Measurements from ENCODE around the gene GALNT2. TPM values are rescaled to one million over a fixed set of nuclear protein-coding genes. Genes with fewer than 3 reads are reported as not detected.

The GALNT2 gene
- total and polyA plus RNA-seq, 2 of the 13 experiments (the other 11 are each of a cell fraction or from before 2014, with no cell fraction given) = 39.3 to 39.6 TPM

- Histone ChIP-seq H4K20me1 (ENCODE audit: insufficient read depth, low read length) (no peaks in the 10 kb centered on the region), H3K79me2 (ENCODE audit: insufficient read depth, low read length) (peaks cover 14% of the 10 kb centered on the region), H3K4me3 (replicated peaks in 1 of 3; ENCODE audit: insufficient read depth in 1 of 3, low read depth in 2 of 3, low read length in 3 of 3) (no peak overlapping the region), H3K27me3 (ENCODE audit: control insufficient read depth in 1 of 2, insufficient read depth in 2 of 2, low read length in 2 of 2) (no peaks in the 10 kb centered on the region), H3K4me2 (ENCODE audit: low read depth, low read length) (no peak overlapping the region), H3K9me3 (ENCODE audit: low read length) (no peaks in the 10 kb centered on the region), H2AFZ (ENCODE audit: low read length) (no peak overlapping the region), H3K9ac (ENCODE audit: insufficient read depth, low read depth, low read length) (no peak overlapping the region), H3K36me3 (replicated peaks in 1 of 2; ENCODE audit: control insufficient read depth in 1 of 2, insufficient read depth in 2 of 2, low read length in 2 of 2) (no peaks in the 10 kb centered on the region), H3K27ac (ENCODE audit: extremely low read length, insufficient read depth, low read length) (no peak overlapping the region), H3K4me1 (ENCODE audit: insufficient read depth, low read length) (peaks cover 31% of the 10 kb centered on the region)
- TF ChIP-seq ZHX1 (CRISPR knock-in tag; IDR thresholded peaks at IDR 0.05; ENCODE audit: low read depth) (no peak), THYN1 (CRISPR knock-in tag; IDR thresholded peaks at IDR 0.05; ENCODE audit: borderline replicate concordance, low read depth) (no peak), HIC2 (CRISPR knock-in tag; IDR thresholded peaks at IDR 0.05; ENCODE audit: low read depth) (no peak), EED (CRISPR knock-in tag; IDR thresholded peaks at IDR 0.05) (no peak), ZNF768 (CRISPR knock-in tag; IDR thresholded peaks at IDR 0.05) (no peak), ZMAT3 (CRISPR knock-in tag; conservative IDR thresholded peaks at IDR 0.05) (no peak), HNF1A (IDR thresholded peaks at IDR 0.05; ENCODE audit: low read depth) (no peak), HNF1A (CRISPR knock-in tag; IDR thresholded peaks at IDR 0.05; ENCODE audit: borderline replicate concordance) (no peak)
- DNase-seq (ENCODE audit: low spot score) = no peak
- WGBS (ENCODE audit: low lambda C conversion rate) = 95% methylated on average over 6 of the region's 6 CpGs
- in situ Hi-C loops (cut with HindIII; ENCODE audit: extremely low pct_ligation_motif_present, low pct_unique_long_range_greater_than_20kb) = no loop called here
- POLR2A ChIA-PET = interaction anchor here (1.5 kb wide), 1 partner anchor 26 kb away, joined by 3 read pairs; no protein-coding TSS in a partner anchor
- intact Hi-C loops (cut with micrococcal nuclease; ENCODE audit: unreplicated experiment) = no loop called here
- no peak for ATAC-seq
- no TSS peak for BruUV-seq (replicated peaks)
- CTCF ChIA-PET (ENCODE audit: low intra/inter-chr PET ratio, low total read pairs) = no interaction called here
- no peak for FAIRE-seq
Measured at GRCh38 chr1:230132758-230133157, 65.7 kb downstream of the GALNT2 start.

Measured in HepG2 (cell line).